ENCODE data around the gene UPF2.
"Not testable (repeated sequence)": the region's sequence is repeated elsewhere in the genome, so short reads cannot be mapped to it uniquely, and the experiment has no call there.

Gene UPF2

DNA sequence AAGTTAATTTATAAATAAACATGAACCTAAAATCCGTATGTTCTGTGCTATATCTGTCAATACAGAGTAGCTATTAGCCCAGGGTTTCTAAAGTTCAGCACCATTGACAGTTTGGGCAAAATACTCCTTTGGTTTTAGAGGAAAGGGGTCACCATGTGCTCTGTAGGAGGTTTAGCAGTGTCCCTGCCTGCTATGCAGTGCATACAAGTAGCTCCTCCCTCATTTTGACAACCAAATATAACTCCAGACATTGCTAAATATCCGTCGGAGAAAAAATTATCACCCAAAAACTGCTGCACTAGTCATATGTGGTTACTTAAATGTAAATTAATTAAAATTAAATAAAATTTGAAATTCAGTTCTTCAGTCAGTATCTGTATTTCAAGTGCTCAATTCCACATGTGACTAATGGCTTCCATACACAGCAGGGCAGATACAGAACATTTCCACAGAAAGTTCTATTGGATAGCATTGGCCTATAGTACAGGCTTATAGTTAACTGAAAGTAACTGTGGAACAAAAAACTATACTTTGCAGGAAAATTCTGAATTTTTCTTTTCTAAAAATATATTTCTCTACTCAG is 6.4 kb downstream of the UPF2 start:
- DNase-seq = no peak

DNA sequence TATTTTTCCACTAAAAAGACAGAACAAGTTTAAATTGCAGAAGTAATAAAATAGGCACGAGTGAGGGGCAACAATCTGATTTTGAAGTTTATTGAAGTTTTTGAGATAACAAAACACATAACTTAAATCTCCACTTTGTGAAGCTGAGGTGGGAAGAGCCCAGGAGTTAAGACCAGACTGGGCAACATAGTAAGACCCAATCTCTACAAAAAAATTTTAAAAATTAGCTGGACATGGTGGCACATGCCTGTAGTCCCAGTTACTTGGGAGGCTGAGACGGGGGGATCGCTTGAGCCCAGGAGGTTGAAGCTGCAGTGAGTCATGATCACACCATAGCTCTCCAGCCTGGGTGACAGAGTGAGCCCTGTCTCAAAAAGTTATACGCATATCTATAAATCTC is 11.2 kb downstream of the UPF2 start:
- no peak for DNase-seq

DNA sequence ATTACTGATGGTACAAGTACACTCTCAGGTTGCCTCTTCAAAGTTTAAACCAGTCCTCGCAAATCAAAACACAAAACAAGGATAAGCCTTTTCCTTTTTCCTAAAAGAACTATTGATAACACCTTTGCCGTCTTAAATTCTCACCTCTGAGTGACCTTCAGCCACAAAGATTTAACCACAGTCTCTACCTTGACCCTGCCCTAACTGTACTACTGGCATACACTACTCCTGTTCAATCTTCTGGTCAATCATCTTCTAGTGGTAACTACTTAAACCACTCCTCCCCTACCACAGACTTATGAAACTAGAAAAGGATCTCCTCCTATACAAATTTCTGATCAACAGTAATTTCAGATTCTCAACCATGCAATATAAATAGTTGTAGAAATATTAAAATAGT is 15.1 kb downstream of the UPF2 start:
- DNase-seq = no peak

DNA sequence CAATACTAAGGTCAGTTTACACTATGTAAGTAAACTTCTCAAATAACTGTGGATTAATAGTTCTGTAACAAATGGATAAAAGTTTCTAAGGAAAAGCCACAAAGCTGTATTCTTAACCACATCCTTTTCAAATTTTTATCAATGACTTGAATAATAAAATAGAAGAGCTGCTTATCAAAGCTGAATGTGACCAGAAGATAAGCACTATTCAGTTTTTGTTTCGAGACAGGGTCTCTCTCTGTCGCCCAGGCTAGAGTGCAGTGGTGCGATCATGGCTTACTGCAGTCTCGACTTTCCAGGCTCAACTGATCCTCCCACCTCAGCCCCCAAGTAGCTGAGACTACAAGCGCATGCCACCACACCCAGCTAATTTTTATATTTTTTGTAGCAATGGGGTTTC is 17.0 kb downstream of the UPF2 start:
- no peak for DNase-seq

DNA sequence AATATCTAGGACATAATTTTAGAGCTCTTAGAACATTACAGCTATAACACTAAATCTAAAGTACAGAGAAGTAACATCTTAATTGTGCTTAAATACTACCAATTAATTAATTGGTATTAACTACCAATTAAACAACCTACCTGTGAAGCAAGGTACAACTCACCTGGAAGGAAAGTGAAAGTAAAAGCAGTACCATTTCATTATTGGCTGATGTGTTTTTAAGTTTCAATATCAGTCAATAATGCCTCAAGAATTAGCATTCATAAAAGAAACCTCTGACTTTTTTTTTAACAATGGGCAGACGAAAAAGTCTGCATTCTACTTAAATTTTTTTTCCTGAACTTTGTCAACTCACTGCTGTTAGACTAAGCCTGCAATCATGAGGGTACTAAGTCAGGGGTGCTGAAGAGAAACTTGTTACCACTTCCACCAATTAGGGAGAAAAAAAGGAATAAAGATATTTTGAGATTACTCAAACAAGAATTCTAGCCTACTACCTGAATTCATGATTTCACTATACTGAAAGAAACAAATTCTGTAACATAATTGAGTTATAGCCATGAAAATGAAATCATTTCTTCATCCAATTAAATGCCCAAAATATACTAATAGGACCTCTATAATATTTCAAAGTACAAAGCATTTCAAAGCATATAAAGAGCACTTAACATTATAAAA is 19.9 kb downstream of the UPF2 start:
- no peak for DNase-seq

DNA sequence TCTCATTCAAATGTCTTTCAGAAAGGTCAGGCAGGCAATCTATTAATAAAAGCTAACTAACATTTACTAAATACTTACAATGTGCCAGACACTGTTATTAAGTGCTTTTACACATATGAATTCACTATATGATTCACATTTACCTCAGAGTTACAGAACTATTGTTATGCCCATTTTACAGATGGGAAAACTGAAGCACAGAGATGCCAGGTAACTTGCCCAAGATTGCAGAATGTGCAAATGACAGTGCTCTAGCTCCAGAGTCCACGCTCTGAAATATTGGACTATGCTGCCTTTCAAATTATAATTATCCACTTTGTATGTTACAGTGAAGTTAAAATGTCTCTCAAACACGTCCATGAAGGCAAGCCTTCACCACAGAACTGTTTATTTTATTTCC is 22.0 kb downstream of the UPF2 start:
- no peak for DNase-seq

DNA sequence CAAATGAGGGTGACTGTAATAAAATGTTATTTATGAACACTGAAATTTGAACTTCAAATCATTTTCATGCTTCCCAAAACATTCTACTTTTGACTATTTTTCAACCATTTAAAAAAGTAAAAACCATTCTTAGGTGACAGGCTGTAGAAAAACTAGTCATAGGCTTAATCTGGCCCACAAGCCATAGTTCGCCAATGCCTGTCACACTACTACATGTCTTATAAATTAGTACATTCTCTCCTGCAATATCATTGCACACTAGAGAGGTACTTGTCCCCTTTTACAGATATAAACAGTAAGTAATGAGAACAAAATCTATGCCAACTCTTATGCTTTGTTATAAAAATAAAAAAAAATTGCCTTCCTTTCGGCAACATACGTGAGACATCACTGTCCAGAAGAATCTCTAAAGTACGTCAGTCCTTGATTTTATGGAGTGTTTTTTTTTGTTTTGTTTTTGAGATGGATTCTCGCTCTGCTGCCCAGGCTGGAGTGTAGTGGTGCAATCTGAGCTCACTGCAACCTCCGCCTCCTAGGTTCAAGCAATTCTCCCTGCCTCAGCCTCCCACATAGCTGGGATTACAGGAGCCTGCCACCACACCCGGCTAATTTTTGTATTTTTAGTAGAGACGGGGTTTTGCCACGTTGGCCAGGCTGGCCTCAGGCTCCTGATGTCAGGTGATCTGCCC is 23.2 kb downstream of the UPF2 start:
- no peak for DNase-seq

DNA sequence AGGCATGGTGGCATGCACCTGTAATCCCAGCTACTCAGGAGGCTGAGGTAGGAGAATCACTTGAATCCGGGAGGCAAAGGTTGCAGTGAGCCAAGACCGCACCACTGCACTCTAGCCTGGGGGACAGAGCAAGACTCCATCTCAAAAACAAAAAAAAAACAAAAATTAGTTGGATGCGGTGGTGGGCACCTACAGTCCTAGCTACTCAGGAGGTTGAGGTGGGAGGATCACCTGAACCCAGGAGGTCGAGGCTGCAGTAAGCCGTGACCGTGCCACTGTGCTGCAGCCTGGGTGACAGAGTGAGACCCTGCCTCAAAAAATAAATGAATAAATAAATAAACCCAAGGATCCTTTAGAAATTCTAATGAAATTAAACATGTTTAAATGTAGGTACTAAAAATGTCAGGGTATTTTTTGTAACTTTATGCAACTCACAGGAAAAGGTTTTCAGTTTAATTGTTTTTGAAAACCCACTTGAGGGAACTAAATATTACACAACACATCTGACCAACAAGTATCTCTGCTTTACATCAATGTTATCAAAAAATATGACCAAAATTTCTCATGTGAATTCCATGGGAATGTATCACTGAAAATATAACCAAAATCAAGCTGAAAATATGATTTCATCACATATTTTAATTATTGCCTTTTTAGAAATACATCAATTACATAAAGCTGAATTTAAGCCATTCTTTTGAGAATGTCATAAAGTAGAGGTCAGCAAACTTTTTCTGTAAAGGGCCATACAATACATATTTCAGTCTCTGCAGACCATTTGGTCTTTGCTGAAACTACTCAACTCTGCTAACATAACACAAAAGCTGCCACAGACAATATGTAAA is 23.9 kb downstream of the UPF2 start:
- no peak for DNase-seq

DNA sequence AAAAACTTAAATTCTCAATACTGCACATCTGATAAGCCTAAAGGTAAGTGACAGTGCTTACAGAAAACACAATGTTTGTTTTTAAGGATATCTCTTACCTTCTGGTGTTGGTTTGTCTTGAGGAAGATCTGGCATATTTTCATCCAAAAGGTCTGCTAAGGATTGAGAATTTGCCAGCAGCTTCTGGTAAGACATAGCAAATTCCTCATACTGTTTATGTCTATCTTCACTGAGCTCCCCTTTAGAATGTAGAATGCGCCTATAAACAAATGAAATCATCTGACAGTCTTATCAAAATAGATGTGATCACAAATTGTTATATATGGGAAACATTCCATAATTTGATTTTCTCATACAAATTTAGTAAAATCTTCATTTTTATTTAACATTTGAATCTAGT is 28.7 kb downstream of the UPF2 start:
- DNase-seq = no peak

DNA sequence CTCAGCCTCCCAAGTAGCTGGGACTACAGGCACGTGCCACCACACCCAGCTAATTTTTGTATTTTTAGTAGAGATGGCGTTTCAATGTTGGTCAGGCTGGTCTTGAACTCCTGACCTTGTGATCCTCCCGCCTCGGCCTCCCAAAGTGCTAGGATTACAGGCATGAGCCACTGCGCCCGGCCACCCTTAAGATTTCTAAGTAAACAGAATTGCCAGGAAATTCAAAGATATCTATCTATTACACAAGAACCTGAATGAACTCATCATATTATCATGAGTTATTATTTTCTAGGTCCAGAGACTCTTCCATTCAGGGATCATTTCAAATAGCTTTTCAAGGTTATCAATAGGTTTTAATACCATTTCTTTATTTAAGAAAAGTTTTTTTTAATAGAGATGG is 29.2 kb downstream of the UPF2 start:
- not testable (repeated sequence) for DNase-seq

DNA sequence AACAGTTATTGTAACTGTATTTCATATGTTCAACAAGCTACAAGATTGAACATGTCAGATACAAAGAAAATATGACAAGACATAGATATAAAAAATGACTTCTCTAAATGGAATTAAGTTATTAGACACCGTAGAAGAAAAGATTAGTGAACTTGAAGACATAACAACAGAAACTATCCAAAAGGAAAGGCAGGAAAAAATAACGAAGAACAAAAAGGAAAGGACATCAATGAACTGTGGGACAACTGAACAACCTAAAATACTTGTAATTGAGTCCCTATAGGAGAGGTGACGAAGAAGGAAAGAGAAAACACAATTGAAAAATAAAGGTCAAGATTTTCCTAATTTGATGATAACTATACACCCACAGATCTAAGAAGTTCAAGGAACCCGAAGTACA is 32.3 kb downstream of the UPF2 start:
- DNase-seq = no peak

DNA sequence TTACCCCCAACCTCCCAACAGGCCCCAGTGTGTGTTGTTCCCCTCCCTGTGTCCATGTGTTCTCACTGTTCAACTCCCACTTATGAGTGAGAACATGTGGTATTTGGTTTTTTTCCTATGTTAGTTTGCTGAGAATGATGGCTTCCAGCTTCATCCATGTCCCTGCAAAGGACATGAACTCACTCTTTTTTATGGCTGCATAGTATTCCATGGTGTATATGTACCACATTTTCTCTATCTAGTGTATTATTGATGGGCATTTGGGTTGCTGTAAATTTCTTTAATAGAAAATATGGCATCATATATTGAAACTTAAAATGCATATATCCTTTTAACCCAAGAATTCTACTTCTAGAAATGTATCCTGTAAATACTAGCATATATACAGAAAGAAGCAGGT is 33.8 kb downstream of the UPF2 start:
- DNase-seq = not testable (repeated sequence)

DNA sequence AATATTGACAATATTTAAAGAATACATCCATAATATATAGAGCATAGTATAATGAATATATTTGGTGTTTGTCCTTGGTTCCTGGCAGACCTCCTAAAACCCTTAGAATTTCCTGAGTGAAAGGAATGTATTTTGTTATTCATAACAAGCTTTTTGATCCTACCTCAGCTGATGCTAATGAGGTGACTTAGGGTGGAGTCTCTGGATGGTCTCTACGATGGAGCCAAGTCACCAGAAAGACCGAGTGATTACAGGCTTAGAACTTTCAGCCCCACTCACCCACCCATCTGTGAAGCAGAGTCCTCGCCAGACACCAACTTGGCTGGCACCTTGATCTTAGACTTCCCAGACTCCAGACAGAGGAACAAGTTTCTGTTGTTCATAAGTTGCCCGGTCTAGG is 35.9 kb downstream of the UPF2 start:
- no peak for DNase-seq

DNA sequence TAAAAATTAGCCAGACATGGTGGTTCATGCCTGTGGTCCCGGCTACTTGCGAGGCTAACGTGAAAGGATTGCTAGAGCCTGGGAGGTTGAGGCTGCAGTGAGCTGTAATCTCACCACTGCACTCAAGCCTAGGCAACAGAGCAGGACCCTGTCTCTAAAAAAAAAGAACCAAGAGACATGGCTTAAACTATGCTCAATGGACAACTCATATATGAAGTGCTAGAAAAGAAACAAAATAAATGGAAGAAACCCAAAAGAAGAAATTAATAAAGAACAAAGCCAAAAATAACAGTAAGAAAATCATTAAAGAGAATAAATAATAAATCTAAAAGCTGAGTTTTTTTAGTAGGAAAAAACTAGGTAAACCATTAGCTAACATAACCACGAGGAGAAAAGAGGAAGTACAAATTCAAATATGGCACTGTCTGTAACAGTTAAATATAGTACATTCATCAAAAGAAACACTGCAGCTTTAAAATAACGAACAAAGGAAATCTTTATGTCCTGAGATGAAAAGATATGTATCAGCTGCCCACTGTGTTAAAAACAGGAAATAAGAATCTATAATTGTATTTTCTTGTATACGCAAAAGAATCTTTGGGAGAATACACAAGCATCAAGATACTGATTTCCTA is 48.7 kb downstream of the UPF2 start:
- DNase-seq = no peak

DNA sequence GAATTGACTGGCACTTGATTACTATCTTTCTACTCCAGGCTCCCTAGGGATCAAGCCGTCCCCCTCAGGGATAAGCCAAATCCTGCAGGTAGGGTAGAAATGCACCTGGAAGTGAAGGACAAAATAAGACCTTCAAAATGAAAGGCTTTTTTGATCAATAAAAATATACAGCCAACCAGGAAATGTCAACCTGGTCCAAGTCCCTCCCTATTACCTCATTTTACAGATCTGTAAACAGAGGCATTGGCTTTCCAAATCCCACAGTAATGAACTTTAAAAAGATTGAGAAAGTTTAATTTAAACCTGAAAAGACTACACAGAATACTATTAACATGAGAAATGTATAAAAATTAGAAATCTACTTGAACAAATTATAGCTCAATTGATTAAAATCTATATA is 53.7 kb downstream of the UPF2 start:
- DNase-seq = no peak

DNA sequence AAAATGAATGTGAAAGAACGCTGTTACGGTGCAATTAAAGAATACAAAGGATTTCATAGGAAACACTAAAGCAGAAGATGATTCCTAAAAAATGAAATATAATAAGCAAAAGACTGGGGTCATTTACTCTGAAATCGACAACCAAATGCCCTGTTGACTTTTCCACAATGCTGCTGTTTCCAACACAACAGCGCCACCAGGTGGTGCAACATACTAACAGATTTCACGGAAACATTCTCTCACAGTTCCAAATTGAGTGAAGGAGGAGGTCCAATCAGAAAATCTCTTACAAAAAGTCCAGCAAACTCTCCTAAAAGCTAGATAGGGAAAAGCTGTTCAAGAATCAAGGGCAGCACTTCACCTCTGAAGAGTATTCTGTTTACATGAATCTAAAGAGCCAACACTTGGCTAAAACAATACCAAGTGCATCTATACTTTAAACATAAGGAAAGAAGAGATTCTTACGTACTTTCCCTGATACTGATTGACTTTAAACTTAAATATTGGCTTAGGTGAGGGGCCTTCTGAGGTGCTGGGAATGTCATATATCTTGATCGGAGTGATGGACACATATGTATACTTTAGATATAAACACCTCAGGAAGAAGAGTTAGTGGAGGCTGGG is 55.9 kb downstream of the UPF2 start:
- DNase-seq = peak; percentile 28

DNA sequence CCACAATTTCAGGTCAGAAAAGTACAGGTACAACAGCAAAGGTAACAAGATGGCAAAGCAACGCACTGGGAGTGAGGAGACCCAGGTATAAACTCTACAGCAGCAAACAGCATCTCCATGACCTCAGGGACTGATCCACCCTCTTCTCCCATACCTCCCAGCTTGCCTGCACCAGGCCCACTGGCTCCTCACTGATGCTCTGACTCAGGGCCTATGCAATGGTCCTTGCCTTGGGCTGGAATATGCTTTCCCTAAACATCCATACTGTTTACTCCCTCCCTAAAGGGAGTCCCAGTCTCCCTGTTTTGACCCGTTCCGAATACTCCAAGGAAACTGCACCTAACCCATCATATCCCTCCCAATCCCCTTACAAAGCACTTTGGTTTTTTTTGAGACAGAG is 60.4 kb downstream of the UPF2 start:
- DNase-seq = no peak

DNA sequence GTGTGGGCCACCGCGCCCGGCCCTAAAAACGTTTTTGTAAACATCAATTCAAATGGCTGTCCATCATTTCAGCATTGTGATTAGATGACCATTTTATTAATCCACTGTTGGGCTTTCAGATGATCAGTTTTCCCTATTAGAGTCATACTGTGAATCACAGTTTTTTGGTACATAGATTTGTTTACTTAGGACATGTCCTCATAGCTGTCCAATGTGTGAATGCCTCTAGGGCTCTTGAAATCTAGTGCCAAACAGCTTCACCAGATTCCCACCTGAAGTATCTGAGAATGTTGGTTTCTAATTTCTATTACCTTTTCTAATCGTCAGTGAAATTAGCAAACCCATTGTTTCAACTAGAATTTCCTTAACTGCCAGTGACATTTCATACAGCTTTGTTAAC is 66.8 kb downstream of the UPF2 start:
- DNase-seq = no peak

DNA sequence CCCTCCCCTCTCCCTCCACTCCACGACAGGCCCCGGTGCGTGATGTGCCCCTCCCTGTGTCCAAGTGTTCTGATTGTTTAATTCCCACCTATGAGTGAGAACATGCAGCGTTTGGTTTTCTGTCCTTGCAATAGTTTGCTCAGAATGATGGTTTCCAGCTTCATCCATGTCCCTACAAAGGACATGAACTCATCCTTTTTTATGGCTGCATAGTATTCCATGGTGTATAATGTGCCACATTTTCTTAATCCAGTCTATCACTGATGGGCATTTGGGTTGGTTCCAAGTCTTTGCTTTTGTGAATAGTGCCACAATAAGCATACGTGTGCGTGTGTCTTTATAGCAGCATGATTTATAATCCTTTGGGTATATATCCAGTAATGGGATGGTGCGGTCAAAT is 70.1 kb downstream of the UPF2 start:
- not testable (repeated sequence) for DNase-seq

DNA sequence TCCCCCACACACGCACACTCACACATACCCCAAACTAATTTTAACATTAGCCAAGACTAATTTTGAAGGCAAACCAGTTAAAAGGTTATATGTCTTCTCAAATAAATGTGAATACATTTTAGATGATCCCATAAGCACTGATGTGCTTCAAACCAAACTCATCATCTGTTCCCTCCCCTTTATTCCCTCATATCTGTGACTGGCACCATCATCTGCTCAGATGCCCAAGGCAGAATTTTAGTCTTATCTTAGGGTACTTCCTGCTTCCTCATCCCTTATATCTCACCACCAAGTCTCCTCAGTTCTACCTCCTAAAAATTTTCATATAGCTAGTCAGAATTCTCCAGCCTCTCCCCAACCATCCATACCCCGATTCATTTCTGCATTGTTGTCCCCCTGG is 80.4 kb downstream of the UPF2 start:
- no peak for DNase-seq

DNA sequence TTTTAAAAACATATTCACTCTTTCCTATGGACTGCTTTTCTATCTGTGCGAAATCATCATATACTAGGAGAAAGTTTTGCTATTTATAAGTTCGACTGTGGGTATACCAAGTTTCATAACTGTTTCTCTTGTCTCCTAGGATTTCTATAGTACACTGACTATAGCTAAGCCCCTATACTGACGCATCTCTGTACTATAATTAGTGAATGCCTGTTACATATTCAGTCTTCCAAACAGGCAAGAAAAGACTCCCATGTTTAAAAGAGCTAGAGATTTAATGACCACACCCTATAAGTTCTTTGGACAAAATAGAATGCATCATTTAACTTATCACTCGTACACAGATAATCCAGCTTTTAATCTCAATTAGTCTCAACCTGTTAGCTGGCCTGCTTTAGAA is 80.8 kb downstream of the UPF2 start:
- DNase-seq = no peak

DNA sequence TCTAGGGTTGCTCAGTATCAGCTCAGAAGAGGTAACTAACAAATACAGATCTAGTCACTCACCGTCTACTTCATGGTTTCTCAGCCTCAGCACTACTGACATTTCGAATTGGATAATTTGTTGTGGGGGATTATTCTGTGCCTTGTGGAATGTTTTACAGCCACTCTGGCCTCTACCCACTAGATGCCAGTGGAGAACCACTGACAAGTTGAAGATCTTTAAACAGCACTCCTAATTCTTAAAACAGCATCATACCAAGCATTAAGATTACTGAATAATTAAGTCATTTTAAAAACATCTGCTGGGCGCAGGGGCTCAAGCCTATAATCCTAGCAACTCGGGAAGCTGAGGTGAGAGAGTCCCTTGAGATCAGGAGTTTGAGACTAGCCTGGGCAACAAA is 82.6 kb downstream of the UPF2 start:
- no peak for DNase-seq

DNA sequence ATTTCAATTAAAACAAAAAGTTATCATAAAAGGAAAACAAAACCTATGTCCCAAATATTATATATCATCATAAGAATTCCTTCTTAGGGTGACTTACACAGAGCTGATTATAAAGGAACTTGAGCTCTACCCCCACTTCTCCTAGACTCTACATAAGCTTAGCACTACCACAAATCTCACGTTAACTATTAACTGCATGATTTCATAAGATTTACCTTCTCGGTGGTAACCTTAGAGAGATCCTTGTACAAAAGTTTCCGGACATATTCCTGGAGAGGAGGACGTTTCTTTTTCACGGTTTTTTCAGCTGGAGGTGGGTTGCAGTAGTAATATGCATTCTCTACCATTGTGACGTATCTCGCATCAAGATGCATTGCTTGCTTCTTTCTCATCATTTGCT is 83.7 kb downstream of the UPF2 start:
- DNase-seq = no peak

All from NCI-H1105 (cell line).